OCI-LY1 (cell line): ENCODE measurements around the gene FNTB.

Experiments
- CTCF ChIP-seq: fragments of 200-600 bp; sonication (generic), shearing (Covaris generic); IDR thresholded peaks from 2 replicates; pipeline ENCODE4 v1.5.1; 2017; ENCODE audit warnings: mild to moderate bottlenecking, antibody characterized with exemption, low read length, moderate library complexity, mixed read lengths
- EZH2 ChIP-seq: fragments of 200-600 bp; sonication (generic), shearing (Covaris generic); IDR thresholded peaks from 2 replicates; pipeline ENCODE4 v1.8.0; 2017; ENCODE audit warnings: borderline replicate concordance, mixed run types, mild to moderate bottlenecking, antibody characterized with exemption, low read length, moderate library complexity, mixed read lengths

- TF ChIP-seq CTCF, result no peak
- TF ChIP-seq EZH2, result no peak
Observed at GRCh38 chr14:65062096-65063075, 75.7 kb downstream of the FNTB start.
